HG03521 (cell line): ENCODE data around the gene SORCS2.

Experiments
- ATAC-seq: cut with Tn5 transposase; IDR thresholded peaks from one replicate; pipeline ENCODE4 v1.9.1; 2021; ENCODE audit warnings: mild to moderate bottlenecking, moderate library complexity; ENCODE audit not compliant: unreplicated experiment

Gene SORCS2

GRCh38 chr4:7461230-7461629 is 268.9 kb downstream of the SORCS2 start:
- no peak for ATAC-seq

GRCh38 chr4:7462509-7462971 is 270.2 kb downstream of the SORCS2 start:
- no peak for ATAC-seq

- no peak for ATAC-seq
Measured at GRCh38 chr4:7463566-7464258, 271.4 kb downstream of the SORCS2 start.

GRCh38 chr4:7464259-7464655 is 271.9 kb downstream of the SORCS2 start:
- no peak for ATAC-seq

GRCh38 chr4:7465017-7465416 is 272.7 kb downstream of the SORCS2 start:
- no peak for ATAC-seq

- no peak for ATAC-seq
Measured at GRCh38 chr4:7466215-7466614, 273.9 kb downstream of the SORCS2 start.

- ATAC-seq, result no peak
Measured at GRCh38 chr4:7466904-7467303, 274.6 kb downstream of the SORCS2 start.

- ATAC-seq, result no peak
Measured at GRCh38 chr4:7467471-7467870, 275.1 kb downstream of the SORCS2 start.

GRCh38 chr4:7469023-7469422 is 276.7 kb downstream of the SORCS2 start:
- ATAC-seq, result no peak

GRCh38 chr4:7470111-7470510 is 277.8 kb downstream of the SORCS2 start:
- ATAC-seq, result no peak

GRCh38 chr4:7470522-7471128 is 278.3 kb downstream of the SORCS2 start:
- ATAC-seq, result no peak

- ATAC-seq, result no peak
Measured at GRCh38 chr4:7472442-7473013, 280.2 kb downstream of the SORCS2 start.

- no peak for ATAC-seq
Measured at GRCh38 chr4:7473081-7473480, 280.7 kb downstream of the SORCS2 start.

GRCh38 chr4:7474320-7474719 is 282.0 kb downstream of the SORCS2 start:
- no peak for ATAC-seq

GRCh38 chr4:7475207-7475606 is 282.9 kb downstream of the SORCS2 start:
- no peak for ATAC-seq

- no peak for ATAC-seq
Measured at GRCh38 chr4:7476820-7477219, 284.5 kb downstream of the SORCS2 start.

GRCh38 chr4:7477695-7478094 is 285.4 kb downstream of the SORCS2 start:
- no peak for ATAC-seq

GRCh38 chr4:7478665-7479064 is 286.3 kb downstream of the SORCS2 start:
- ATAC-seq, result no peak

GRCh38 chr4:7480423-7480822 is 288.1 kb downstream of the SORCS2 start:
- ATAC-seq, result no peak

- ATAC-seq, result no peak
Measured at GRCh38 chr4:7481227-7481626, 288.9 kb downstream of the SORCS2 start.

GRCh38 chr4:7485096-7485495 is 292.8 kb downstream of the SORCS2 start:
- ATAC-seq, result no peak

GRCh38 chr4:7486101-7486500 is 293.8 kb downstream of the SORCS2 start:
- ATAC-seq, result no peak
